ENCODE measurements around the gene ZNF443.
"Not testable (repeated sequence)": the region's sequence is repeated elsewhere in the genome, so short reads cannot be mapped to it uniquely, and the experiment has no call there.

The ZNF443 gene

DNA sequence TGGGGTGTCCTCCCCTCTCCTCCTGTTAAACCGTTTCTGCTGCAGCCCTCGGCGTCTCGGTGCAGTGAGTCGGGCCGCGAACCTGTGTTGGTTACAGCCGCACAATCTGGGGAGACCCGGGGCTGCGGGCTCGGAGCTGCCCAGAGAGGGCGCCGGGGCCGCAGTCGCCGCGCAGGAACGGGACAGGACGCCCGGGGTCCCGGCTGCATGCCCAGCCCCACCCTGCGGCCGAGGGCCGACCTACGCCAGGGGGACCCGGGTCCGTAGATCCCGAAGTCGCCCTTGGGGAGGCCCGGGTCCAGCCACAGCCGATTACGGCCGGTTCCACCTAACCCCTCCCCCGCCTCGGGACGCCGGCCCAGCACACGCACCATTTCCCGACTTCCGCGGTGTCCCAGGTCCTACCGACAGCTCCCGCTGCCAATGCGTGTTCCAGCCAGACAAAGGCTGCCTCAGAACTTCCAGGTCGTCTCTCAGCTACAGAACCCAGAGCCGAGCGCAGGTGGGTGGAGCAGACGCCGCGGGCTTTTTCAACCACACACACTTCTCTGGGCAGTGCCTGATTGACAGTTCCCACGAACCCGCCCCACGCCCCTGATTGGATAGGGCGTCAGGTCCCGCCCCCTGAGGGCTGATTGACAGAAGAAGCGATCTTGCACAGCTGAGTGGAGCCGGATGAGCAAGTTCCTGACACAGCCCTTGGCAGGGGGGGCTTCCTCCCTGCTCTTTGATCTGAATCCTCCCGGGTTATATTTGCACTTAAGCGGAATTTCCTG is at the start of gene ZNF443:
TSS of gene ZNF443 (minus strand) at position 481 of the 776 bp plus-strand sequence. CDS start at position 374, 107 bp downstream.
- DNase-seq = peak; percentile 98

DNA sequence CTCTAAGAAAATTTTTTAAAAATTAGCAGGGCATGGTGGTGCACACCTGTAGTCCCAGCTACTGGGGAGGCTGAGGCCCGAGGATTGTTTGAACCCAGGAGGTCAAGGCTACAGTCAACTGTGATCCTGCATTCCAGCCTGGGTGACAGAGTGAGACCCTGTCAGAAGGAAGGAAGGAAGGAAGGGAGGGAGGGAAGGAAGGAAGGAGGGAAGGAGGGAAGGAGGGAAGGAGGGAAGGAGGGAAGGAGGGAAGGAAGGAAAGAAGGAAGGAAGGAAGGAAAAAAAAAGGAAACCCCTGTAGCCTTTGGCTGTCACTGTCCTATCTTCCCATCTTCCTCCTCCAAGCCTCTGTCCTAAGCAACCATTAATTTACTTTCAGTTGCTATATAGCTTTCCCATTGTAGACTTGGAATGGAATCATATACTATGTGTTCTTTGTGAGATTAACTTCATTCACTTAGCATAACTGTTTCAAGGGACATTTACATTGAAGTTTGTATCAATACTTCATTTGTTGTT is 45.5 kb upstream of the ZNF443 start:
- not testable (repeated sequence) for DNase-seq

DNA sequence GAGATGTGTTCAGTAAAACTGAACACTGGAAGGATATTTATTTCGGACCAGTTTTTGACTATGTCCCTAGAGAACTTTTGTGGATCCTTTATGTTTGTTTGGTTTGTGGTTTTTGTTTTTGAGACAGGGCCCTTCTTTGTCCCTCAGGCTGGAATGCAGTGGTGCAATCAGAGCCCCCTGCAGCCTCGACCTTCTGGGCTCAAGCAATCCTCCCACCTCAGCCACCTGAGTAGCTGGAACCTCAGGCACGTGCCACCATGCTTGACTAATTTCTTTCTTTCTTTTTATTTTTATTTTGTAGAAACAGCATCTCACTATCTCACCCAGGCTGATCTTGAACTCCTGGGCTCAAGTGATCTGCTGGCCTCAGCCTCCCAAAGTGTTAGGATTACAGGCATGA is 44.8 kb upstream of the ZNF443 start:
- DNase-seq = no peak

DNA sequence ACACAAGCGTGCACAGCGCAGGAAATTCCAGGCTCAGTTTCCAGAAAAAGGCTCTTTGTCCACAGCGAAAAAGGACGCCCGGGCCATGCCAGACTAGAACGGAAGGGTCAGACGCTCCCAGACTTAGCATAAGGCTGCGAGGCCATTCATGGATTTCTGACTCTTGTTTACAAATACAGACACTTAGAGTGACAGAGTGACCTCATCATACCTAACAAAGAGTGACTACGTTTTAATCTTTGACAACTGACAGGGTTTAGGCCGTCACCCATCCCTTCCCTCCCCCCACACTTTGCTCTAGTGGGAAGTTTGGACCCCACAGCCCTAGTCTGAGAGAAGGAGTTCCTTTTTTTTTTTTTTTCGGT is 44.2 kb upstream of the ZNF443 start:
- no peak for DNase-seq

DNA sequence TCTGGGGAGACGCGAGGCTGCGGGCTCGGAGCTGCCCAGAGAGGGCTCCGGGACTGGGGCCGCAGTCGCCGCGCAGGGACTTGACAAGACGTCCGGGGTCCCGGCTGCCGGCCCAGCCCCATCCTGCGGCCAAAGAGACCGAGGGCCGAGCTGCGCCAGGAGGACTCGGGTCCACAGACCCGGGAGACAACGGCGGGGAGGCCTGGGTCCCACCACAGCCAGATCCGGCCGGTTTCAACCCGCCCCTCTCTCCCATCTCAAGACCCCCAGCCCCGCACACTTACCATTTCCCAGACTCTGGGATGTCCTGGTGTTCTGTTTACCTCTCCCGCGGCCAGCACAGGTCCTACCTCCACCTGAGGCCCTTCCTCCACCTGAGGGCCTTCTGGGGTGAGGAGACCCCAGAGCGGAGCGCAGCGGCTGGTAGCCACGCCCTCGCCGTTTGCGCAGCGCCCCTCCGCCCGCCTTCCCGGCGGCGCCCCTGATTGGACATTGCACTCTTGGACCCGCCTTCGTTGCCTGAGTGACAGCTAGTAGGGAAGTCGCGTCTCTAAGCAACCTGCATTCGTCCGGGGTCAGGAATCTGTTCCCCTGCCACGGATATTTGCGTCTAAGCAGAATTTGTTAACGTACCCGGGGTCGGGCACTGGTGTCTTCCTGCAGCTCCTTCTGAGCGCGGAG is 43.7 kb upstream of the ZNF443 start, which contains the start of gene ZNF709:
TSS of gene ZNF709 (minus strand) at position 446 of the 681 bp plus-strand sequence. CDS start at position 287, 159 bp downstream.
- peak; percentile 87 for DNase-seq

DNA sequence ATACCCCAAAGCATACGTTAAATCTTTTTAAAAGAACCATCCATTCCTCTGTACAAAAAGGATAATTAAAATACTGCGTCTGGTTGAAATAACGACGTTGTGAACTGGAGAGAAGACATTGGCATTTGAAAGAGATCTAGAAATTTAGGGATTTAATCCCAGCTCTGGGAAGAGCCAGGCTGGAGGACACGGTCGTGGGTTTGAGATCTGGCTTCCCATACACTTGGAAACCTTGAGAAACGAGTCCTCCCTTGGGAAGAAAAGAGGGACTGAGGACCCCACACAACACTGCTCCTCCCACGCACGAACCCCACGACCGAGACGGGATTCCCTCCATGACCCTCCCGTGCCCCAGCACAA is 43.2 kb upstream of the ZNF443 start:
- no peak for DNase-seq

DNA sequence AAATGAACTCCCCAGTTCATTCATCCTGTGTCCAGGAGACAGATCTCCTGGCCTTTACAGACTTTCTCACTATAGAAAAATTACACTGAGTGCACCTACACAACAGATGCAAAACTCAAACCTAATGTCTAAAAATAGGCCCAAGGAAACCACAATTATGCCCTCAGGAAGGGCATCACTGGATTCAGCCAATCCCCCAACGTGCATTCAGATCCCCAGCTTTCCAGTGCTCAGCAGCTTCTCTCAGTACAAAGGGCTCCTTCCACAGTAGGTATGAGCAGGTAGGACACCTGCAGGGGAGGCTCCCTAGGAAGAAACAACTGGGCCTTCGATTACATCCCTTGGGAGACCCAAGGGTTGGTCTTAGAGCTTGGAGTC is 41.7 kb upstream of the ZNF443 start:
- DNase-seq = no peak

DNA sequence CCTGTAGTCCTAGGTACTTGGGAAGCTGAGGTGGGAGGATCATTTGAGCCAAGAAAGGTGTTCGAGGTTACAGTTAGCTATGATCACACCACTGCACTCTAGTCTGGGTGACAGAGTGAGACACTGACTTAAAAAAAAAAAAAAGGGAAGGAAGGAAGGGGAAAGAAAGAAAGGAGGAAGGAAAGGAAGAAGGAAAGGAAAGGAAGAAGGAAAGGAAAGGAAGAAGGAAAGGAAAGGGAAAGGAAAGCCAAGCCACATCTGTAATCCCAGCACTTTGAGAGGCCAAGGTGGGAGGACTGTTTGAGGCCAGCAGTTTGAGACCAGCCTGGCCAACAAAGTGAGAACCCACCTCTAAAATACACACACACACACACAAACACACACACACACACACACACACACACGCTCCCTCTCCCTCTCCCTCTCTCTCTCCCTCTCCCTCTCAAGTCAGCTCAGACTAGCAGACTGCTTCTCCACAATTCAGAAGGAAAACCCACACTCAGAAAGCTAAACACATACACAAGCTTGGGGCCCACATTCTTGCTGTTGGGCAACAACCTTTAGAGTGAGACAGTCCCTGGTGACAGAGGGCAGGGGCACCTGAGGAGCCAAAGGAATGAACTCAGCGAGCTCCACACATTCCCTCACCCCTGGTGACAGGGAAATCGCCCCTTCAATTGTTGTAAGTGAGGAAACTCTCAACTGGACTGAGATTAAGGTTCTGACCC is 41.1 kb upstream of the ZNF443 start:
- no peak for DNase-seq

DNA sequence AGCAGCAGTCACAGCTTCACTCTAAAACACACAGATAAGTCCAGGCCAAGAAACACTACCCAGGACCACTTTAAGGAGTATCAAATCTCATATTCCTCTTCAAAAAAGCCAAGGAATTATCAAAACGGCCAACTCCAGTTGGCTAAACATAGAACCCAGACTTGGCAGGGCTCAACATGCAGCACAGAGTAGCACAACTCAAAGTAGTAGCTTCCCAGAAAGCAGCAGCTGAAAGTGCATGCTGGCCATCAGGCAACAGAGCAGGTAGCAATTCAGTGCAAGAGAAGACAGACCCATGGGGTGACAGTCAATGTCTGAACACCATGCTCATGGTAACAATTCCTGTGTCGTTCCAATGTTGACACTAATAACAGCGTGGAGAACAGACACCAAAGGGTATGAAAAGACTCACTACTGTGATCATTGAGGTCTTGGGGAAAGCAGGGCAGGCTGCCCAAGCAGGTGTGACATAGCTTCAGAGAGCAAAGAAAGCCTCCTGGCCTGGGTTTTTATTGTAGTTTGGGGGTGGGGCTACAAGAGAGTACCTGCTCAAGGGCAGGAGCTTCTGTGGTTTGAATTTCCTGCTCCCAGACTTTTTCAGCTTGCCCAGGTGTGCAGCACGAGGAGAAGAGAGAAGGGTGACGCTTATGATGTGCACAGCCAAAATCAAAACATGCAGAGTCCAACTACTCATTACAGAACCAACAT is 37.6 kb upstream of the ZNF443 start:
- no peak for DNase-seq

DNA sequence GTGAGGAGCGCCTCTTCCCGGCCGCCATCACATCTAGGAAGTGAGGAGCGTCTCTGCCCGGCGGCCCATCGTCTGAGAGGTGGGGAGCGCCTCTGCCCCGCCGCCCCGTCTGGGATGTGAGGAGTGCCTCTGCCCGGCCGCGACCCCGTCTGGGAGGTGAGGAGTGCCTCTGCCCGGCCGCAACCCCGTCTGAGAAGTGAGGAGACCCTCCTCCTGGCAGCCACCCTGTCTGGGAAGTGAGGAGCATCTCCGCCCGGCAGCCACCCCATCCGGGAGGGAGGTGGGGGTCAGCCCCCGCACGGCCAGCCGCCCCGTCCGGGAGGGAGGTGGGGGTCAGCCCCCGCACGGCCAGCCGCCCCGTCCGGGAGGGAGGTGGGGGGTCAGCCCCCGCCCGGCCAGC is 26.8 kb upstream of the ZNF443 start:
- not testable (repeated sequence) for DNase-seq

DNA sequence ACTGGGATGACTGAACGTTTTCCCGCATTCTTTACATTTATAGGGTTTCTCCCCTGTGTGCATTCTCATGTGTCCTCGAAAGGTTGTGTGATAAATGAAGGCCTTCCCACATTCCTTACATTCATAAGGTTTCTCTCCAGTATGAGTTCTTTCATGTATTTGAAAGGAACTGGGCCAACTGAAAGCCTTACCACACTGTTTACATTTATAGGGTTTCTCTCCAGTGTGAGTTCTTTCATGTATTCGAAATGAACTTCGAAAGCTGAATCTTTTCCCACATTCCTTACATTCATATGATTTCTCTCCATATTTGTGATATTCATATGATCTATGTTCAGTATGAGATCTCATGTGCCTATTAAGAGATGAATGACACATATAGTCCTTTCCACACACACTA is 24.4 kb upstream of the ZNF443 start:
- no peak for DNase-seq

DNA sequence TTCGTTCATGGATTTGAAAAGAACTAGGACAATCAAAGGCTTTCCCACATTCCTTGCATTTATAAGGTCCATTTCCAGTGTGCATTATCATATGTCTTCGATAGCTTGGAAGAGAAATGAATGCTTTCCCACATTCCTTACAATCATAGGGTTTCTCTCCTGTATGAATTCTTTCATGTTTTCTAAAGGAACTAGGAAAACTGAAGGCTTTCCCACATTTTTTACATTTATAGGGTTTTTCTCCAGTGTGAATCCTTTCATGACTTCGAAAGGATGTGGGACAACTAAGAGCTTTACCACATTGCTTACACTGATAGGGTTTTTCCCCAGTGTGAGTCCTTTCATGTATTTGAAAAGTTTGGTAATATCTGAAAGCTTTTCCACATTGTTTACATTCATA is 23.9 kb upstream of the ZNF443 start:
- no peak for DNase-seq

DNA sequence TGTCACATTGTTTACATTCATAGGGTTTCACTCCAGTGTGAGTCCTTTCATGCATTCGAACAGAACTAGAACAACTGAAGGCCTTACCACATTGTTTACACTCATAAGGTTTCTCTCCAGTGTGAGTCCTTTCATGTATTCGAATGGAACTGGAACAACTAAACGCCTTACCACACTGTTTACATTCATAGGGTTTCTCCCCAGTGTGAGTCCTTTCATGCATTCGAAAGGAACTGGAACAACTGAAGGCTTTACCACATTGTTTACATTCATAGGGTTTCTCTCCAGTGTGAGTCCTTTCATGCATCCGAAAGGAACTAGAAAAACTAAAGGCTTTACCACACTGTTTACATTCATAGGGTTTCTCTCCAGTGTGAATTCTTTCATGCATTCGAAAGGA is 23.3 kb upstream of the ZNF443 start:
- DNase-seq = not testable (repeated sequence)

DNA sequence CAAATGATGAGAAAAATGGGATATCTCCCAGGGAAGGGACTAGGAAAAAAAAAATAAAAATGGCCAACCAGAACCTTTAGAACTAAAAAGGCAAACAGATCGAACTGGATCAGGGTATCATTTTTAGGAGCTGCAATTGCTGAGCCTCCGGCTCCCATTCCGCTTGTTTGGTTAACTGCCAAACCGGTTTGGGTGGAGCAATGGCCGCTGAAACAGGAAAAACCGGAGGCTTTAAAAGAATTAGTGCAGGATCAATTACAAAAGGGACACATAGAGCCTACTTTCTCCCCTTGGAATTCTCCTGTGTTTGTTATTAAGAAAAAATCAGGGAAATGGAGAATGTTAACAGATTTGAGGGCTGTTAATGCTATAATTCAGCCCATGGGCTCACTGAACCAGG is 12.7 kb upstream of the ZNF443 start:
- DNase-seq = no peak

DNA sequence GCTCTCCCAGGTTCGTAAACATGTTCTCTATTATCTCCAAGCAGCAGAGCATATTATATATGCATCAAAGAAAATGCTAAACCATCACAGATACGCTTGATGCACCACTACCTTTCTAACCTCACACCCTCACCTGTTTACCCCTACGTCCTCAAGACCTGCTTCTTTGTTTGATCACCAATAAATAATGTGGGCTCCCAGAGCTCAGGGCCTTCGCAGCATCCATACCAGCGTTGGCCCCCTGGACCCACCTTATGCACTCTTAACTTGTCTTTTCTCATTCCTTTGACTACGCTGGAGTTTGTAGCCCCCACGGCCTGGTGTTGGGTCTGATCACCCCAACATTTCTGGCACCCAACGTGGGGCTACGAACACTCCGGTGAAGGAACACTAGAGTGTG is 10.0 kb upstream of the ZNF443 start:
- DNase-seq = no peak

DNA sequence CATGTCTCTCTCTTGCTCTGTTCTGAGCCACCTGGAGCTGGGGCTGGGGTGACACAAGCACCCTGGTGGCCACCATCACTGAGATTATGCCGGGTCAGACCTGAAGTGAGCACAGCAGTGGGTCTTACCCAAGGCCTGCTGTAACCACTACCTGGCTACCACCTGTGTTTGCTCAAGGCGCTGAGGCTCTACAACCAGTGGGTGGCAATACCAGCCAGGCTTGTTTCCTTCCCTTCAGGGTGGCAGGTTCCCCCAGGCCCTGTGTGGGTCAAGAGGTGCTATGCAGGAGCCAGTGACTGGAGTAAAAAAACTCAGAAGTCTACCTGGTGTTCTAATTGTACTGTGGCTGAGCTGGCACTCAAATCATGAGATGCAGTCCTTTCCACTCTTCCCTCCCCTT is 8.0 kb upstream of the ZNF443 start:
- DNase-seq = no peak

DNA sequence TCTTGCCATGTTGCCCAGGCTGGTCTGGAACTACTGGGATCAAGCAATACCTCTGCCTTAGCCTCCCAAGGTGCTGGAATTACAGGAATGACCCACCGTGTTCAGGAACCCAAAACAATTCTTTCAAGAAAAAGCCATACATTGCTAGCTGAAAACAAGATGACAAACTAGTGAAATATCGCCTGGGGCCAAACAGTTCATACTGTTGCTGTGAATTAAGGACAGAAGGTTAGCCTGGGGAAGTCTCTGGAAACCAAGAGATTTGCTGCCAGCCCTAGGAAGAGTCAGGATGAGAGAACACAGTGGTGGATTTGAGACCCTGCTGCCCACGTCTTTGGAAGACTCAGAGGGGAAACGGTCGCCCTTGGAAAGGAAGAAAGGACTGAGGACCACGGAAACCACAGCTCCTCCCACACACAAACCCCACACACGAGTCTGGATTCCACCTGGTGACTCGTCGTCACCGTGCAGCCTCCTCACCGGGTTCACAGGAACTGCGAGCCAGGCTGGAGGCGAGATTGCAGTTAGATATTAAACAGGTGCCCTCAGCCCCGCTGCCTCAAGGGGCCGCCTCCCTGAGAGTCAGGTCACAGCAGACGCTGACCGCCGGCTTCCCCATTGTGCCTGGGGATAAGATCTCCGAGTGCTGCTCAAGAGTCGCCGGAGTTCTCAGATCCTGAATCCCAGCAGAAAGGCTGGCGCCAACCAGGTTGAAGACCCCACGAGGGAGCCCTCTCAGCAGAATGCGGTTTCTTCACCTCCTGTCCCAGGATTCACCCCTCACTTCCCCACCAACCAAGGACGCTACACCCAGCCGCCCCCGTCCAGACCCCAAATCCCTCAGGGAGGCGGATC is 908 bp downstream of the ZNF443 start:
- peak; percentile 54 for DNase-seq

DNA sequence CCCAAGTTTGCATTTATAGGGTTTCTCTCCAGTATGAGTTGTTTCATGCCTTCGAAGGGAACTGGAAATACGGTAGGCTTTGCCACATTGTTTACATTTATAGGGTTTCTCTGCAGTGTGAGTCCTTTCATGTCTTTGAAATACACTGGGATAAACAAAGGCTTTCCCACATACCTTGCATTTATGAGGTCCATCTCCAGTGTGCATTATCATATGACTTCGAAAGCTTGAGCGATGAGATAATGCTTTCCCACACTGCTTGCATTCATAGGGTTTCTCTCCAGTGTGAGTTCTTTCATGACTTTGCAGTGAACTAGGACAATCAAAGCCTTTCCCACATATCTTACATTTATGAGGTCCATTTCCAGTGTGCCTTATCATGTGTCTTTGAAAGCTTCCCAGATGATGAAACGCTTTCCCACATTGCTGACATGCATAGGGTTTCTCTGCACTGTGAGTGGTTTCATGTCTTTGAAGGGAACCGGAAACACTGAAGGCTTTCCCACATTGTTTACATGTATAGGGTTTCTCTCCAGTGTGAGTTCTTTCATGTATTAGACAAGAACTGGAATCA is 10.0 kb downstream of the ZNF443 start:
- not testable (repeated sequence) for DNase-seq

DNA sequence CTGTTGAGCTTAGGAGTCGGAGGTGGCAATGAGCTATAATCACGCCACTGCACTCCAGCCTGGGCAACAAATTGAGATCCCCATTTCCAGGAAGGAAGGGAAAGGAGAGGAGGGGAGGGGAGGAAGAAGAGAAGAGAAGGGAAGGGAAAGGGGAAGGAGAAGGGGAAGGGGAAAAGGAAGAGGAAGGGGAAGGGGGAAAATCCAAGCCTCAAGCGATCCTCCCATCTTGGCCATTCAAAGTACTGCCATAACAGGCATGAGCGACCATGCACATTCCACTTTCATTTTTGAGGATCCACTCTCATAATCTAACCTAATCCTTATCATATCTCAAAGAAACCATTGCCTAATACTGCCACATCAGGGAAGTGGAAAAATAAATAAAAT is 14.9 kb downstream of the ZNF443 start:
- DNase-seq = no peak

DNA sequence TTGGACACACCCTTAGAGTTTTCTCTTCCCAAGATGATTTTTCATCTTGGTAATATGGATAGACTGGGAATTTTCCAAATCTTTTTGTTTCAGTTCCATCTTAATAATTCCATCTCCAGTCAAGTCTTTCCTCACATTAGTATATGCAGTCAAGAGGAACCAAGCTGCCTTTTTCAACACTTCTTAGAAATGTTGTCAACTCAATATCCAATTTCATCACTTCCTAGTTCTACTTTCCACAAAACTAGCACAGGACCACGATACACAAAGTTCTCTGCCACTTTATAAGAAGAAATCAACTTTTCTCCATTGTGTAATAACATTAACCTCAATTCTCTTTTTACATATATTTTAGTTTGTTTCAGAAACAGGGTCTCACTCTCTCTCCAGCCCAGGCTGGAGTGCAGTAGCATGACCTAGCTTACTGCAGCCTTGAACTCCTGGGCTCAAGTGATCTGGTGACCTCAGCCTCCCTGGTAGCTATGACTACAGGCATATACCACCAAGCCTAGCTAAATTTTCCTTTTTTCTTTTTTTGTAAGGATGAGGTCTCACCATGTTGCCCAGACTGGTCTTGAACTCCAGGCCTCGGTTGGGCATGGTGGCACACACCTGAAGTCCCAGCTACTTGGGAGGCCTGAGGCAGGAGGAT is 15.5 kb downstream of the ZNF443 start:
- no peak for DNase-seq

DNA sequence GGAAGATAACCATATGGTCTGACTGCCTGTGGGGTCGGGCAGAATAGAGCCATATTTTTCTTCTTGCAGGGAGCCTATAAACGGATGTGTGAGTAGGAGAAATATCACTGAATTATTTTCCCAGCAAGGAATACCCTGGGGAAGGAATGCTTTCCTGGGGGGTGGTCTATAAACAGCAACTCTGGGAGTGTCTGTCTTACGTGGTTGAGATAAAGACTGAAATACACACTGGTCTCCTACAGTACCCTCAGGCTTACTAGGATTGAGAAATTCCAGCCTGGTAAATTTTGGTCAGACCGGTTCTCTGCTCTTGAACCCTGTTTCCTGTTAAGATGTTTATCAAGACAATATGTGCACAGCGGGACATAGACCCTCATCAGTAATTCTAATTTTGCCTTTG is 23.5 kb downstream of the ZNF443 start:
- not testable (repeated sequence) for DNase-seq
